C1 segment of cervical spinal cord (tissue), 14 donors: ENCODE results near the gene MCCC2.
"Not testable (repeated sequence)": the region's sequence is repeated elsewhere in the genome, so short reads cannot be mapped to it uniquely, and the experiment has no call there.

Experiments
- DNase-seq, 14 donors: peaks; one replicate each; lab custom pipeline; 2025; lab: John Stamatoyannopoulos, UW

MCCC2 gene

GRCh38 chr5:71586941-71587765 is at the start of gene MCCC2:
MCCC2 (plus strand) TSS chr5:71587340; CDS start chr5:71587426, 86 bp downstream.
- DNase-seq = peak; percentile 41 to 94 (median 91)

- no peak for DNase-seq
Observed at GRCh38 chr5:71537687-71538086, 49.5 kb upstream of the MCCC2 start.

GRCh38 chr5:71550885-71551284 is 36.3 kb upstream of the MCCC2 start:
- not testable (repeated sequence) for DNase-seq

DNA sequence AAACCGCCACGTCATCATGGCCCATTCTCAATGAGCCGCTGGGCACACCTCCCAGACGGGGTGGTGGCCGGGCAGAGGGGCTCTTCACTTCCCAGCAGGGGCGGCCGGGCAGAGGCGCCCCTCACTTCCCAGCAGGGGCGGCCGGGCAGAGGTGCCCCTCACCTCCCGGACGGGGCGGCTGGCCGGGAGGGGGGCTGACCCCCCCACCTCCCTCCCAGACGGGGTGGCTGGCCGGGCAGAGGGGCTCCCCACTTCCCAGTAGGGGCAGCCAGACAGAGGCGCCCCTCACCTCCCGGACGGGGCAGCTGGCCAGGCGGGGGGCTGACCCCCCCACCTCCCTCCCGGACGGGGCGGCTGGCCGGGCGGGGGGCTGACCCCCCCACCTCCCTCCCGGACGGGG is 35.6 kb upstream of the MCCC2 start:
- DNase-seq = not testable (repeated sequence)

DNA sequence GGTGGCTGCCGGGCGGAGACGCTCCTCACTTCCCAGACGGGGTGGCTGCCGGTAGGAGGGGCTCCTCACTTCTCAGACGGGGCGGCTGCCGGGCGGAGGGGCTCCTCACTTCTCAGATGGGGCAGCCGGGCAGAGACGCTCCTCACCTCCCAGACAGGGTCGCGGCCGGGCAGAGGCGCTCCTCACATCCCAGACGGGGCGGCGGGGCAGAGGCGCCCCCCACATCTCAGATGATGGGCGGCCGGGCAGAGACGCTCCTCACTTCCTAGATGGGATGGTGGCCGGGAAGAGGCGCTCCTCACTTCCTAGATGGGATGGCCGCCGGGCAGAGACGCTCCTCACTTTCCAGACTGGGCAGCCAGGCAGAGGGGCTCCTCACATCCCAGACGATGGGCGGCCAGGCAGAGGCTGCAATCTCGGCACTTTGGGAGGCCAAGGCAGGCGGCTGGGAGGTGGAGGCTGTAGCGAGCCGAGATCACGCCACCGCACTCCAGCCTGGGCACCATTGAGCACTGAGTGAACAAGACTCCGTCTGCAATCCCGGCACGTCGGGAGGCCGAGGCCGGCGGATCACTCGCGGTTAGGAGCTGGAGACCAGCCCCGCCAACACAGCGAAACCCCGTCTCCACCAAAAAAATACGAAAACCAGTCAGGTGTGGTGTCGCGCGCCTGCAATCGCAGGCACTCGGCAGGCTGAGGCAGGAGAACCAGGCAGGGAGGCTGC is 35.0 kb upstream of the MCCC2 start:
- not testable (repeated sequence) for DNase-seq

DNA sequence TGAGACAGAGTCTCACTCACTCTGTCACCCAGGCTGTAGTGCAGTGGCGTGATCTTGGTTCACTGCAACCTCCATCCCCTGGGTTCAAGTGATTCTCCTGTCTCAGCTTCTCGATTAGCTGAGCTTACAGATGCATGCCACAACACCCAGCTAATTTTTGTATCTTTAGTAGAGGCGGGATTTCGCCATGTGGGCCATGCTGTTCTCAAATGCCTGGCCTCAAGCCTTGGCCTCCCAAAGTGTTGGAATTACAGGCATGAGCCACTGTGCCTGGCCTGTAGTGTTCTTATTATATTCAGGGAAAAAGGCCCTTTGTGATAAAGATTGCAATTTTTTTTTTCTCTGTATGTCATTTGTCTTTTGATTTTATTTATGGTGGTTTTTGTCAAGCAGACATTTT is 24.0 kb upstream of the MCCC2 start:
- DNase-seq = no peak

- no peak for DNase-seq
Observed at GRCh38 chr5:71564895-71565294, 22.2 kb upstream of the MCCC2 start.

DNA sequence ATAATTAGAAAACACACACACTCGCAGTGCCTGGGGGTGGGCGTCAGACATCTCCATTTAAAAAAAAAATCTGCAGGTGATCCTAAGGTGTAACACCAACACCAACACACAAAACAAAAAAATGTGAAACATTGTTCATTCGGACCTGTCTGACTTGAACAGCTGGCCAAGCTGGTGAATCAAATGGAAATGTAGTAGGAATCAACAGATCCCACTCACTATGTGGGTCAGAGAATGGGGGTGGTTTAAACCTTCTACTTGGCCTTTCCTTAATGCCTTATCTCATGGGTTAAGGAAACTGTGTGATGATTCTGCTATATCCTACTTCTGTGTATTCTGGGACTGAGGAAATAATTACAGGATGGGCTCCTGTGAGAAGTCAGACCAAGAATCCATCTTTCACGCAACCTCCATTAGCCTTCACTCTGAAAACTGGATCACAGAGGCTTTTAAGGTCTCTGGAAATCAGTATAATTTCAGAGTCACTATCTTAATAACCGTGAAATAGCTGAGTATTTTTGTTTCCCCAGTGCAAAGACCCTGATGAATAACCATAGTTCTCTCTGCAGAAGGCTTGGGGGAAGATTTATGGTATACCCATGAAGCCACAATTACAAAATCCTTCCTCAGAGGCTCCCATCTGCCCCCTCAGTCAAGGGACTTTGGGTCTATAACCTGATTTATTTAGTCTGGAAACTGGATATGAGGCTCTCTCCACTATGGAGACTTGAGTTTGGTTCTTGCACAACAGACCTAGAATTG is 17.2 kb upstream of the MCCC2 start:
- no peak for DNase-seq

GRCh38 chr5:71571811-71572210 is 15.3 kb upstream of the MCCC2 start:
- not testable (repeated sequence) for DNase-seq

- no peak for DNase-seq
Observed at GRCh38 chr5:71573591-71573990, 13.5 kb upstream of the MCCC2 start.

GRCh38 chr5:71575588-71575987 is 11.6 kb upstream of the MCCC2 start:
- DNase-seq = not testable (repeated sequence)

GRCh38 chr5:71576241-71576640 is 10.9 kb upstream of the MCCC2 start:
- no peak for DNase-seq

GRCh38 chr5:71577839-71578238 is 9.3 kb upstream of the MCCC2 start:
- DNase-seq = not testable (repeated sequence)

DNA sequence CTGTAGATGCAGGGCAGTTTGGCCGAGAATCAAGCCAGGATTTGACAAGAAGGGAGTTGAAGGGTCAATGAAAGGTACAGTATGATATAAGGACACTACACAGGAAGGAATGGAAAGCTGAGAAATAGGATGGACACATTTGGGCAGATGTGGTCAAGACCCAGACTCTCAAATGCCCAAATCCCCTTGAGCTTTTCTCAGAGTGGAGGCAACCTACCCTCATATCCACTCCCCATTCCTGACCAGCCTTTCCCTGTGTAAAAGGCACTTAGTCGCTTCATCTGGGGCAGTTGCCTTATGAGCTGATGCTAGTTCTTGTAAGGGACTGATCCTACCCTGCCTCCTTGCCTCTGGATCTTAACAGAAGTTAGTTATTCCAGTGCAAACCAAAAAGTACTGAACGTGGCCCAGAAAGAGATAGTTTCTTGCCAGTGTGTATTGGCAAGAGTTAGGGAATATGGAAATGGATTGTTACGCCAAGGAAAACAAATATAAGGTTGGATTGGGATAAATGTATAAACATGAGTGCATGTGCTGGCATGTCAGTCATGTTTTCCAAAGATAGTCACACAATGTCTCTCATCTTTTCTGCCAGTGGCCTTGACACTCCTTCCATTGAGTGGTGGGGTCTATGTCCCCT is 4.1 kb upstream of the MCCC2 start:
- DNase-seq = no peak

DNA sequence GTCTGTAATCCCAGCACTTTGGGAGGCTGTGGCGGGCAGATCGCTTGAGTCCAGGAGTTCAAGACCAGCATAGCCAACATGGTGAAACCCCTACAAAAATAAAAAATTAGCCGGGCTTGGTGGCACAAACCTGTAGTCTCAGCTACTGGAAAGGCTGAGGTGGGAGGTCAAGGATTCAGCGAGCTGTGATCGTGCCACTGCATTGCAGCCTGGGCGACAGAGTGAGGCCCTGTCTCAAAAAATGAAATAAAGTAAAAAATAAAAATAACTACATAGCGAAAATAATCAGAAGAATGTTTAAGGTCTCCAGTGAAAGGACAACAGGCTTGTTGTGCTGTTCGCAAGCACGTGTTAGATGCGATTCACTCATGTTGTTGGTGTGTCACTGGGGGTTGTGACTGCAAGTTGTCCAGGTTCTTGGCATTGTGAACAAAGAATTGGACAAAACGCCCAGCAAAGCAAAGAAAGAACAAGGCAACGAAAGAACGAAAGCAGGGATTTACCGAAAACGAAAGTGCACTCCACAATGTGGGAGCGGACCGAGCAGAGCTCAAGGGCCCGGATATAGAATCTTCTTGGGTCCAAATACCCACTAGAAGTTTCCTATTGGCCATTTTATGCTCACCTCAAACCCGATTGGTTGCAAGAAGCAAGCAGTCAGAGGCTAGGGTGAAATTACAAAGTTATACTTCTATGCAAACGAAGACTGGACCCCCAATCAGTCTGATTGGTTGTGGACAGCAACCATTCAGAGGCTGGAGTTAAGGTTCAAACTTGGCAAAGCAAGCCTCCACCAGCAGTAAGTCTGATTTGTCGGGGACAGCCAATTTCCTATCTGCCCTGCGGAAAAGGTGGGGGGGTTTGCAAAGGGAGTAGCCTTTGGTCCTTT is 844 bp upstream of the MCCC2 start:
- DNase-seq = no peak

- DNase-seq = peak in 1 of 14 donors; percentile 30
Observed at GRCh38 chr5:71587766-71588532, 809 bp downstream of the MCCC2 start.

- DNase-seq = no peak
Observed at GRCh38 chr5:71588533-71588885, 1.4 kb downstream of the MCCC2 start.

- no peak for DNase-seq
Observed at GRCh38 chr5:71589903-71590302, 2.8 kb downstream of the MCCC2 start.

- DNase-seq = no peak
Observed at GRCh38 chr5:71591100-71591499, 4.0 kb downstream of the MCCC2 start.

GRCh38 chr5:71596169-71596568 is 9.0 kb downstream of the MCCC2 start:
- no peak for DNase-seq
